Upper lobe of left lung (tissue), 4 donors: Measurements from ENCODE around the gene TASL.
"Not testable (repeated sequence)": the region's sequence is repeated elsewhere in the genome, so short reads cannot be mapped to it uniquely, and the experiment has no call there.

Experiments
- CTCF ChIP-seq, 6 experiments: fragments of 450-650 bp in 4 of 6; fragments of 200-600 bp in 2 of 6; sonication (generic) in 2 of 6; IDR thresholded peaks; one replicate each; pipeline ENCODE4 v1.5.1; 2016 to 2019; ENCODE audit warnings: antibody characterized with exemption in 6 of 6
- EP300 ChIP-seq, 4 donors: sonication (generic); formaldehyde crosslinking; IDR thresholded peaks; one replicate each; pipeline ENCODE4 v1.5.1; 2017; ENCODE audit warnings: antibody characterized with exemption in 4 of 4, control low read depth in 2 of 4
- POLR2A ChIP-seq, 4 donors: fragments of 450-650 bp; IDR thresholded peaks; one replicate each; pipeline ENCODE4 v1.5.1; 2016 to 2017; ENCODE audit warnings: antibody characterized with exemption in 4 of 4, mild to moderate bottlenecking in 2 of 4
- POLR2AphosphoS5 ChIP-seq, 2 donors: sonication (generic); formaldehyde crosslinking; IDR thresholded peaks; one replicate each; pipeline ENCODE4 v1.5.1; 2017; ENCODE audit warnings: antibody characterized with exemption in 2 of 2

- TF ChIP-seq POLR2A, CTCF, EP300, POLR2AphosphoS5 (IDR thresholded peaks at IDR 0.05): not testable (repeated sequence)
These were observed 14.5 kb downstream of the TASL start for GRCh38 chrX:30563070-30563469.
